A673 (cell line): ENCODE results near the gene MXRA7.

Experiments used
- EZH2 ChIP-seq: fragments of 200-600 bp; sonication (generic); IDR thresholded peaks from 2 replicates; pipeline ENCODE4 v1.6.1; 2017; ENCODE audit warnings: borderline replicate concordance, low read depth, mild to moderate bottlenecking, mixed read lengths, antibody characterized with exemption, low read length; ENCODE audit not compliant: poor library complexity, severe bottlenecking
- TF ChIP-seq, protein P1 (sequence below): fragments of 300-800, 200-600 bp; sonication (generic); conservative IDR thresholded peaks from 2 replicates; pipeline ENCODE4 v1.5.1; 2017; ENCODE audit warnings: low read depth, mild to moderate bottlenecking, antibody characterized with exemption, low read length, moderate library complexity, mixed read lengths

DNA sequence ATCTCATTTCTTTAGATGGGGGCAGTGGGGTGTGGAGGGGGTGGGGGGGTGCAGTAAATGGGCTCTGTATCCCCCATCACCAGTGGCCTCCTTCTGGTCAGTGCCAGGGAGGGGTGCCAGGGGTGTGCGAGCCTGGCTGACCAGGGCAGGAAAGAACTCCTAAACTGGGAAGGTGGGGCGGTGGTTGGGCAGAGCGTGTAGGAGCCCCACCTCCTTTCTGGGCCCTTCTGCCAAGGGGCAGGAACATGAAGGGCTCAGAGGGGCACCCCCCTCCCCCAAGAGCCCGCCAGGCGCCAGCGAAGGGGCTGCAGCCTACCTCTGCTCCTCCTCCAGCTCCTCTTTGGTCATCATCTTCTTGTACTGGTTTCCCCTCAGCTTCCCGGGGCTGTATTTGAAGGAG lies 26.0 kb downstream of the MXRA7 start:
- TF ChIP-seq, protein P1, sequence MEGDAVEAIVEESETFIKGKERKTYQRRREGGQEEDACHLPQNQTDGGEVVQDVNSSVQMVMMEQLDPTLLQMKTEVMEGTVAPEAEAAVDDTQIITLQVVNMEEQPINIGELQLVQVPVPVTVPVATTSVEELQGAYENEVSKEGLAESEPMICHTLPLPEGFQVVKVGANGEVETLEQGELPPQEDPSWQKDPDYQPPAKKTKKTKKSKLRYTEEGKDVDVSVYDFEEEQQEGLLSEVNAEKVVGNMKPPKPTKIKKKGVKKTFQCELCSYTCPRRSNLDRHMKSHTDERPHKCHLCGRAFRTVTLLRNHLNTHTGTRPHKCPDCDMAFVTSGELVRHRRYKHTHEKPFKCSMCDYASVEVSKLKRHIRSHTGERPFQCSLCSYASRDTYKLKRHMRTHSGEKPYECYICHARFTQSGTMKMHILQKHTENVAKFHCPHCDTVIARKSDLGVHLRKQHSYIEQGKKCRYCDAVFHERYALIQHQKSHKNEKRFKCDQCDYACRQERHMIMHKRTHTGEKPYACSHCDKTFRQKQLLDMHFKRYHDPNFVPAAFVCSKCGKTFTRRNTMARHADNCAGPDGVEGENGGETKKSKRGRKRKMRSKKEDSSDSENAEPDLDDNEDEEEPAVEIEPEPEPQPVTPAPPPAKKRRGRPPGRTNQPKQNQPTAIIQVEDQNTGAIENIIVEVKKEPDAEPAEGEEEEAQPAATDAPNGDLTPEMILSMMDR: no peak
- no peak for TF ChIP-seq EZH2
